Mesenchymal stem cell (in vitro differentiated cells and primary cell): Measurements from ENCODE around the gene MSANTD4.

ENCODE experiments used
- DNase-seq: peaks from one replicate; pipeline ENCODE4 v3.0.0-alpha.2; 2013
- H2AFZ ChIP-seq: one replicate; pipeline ENCODE4 v1.6.1; 2013; ENCODE audit warnings: low read depth, mild to moderate bottlenecking, control low read depth, inconsistent platforms, low read length, moderate library complexity
- H2AK5ac ChIP-seq: 2 replicates; pipeline ENCODE4 v1.6.1; 2013; ENCODE audit warnings: low read length, moderate library complexity, mild to moderate bottlenecking, inconsistent platforms; ENCODE audit not compliant: severe bottlenecking
- H2BK120ac ChIP-seq: one replicate; pipeline ENCODE4 v1.6.1; 2013; ENCODE audit warnings: low read depth, mild to moderate bottlenecking, inconsistent platforms, low read length, moderate library complexity
- H2BK12ac ChIP-seq, 2 experiments: one replicate each; pipeline ENCODE4 v1.6.1; 2013; ENCODE audit warnings: inconsistent platforms in 2 of 2, low read length in 2 of 2, mild to moderate bottlenecking in 2 of 2, moderate library complexity in 2 of 2, control low read depth in 1 of 2
- H2BK15ac ChIP-seq: one replicate; pipeline ENCODE4 v1.6.1; 2013; ENCODE audit warnings: mild to moderate bottlenecking, low read depth, inconsistent platforms; ENCODE audit not compliant: poor library complexity, severe bottlenecking
- H2BK5ac ChIP-seq: 2 replicates; pipeline ENCODE4 v1.6.1; 2013; ENCODE audit warnings: low read depth, mild to moderate bottlenecking, low read length, control low read depth, inconsistent platforms; ENCODE audit not compliant: poor library complexity, severe bottlenecking
- H3K14ac ChIP-seq, 2 experiments: one replicate each; pipeline ENCODE4 v1.6.1; 2013; ENCODE audit warnings: inconsistent platforms in 2 of 2, low read length in 2 of 2, control low read depth in 1 of 2, mild to moderate bottlenecking in 1 of 2, moderate library complexity in 1 of 2
- H3K18ac ChIP-seq, 2 experiments: one replicate each; pipeline ENCODE4 v1.6.1; 2013; ENCODE audit warnings: inconsistent platforms in 2 of 2, low read length in 2 of 2, control low read depth in 1 of 2, low read depth in 1 of 2, mild to moderate bottlenecking in 1 of 2
- H3K23ac ChIP-seq, 2 experiments: one replicate each; pipeline ENCODE4 v1.6.1; 2013; ENCODE audit warnings: inconsistent platforms in 2 of 2, low read length in 2 of 2, mild to moderate bottlenecking in 2 of 2, moderate library complexity in 2 of 2, control low read depth in 1 of 2
- H3K27ac ChIP-seq: 2 replicates; pipeline ENCODE4 v1.5.1; 2013; ENCODE audit warnings: mild to moderate bottlenecking, moderate library complexity, low read length, control low read depth, inconsistent platforms; ENCODE audit not compliant: poor library complexity, severe bottlenecking
- H3K27me3 ChIP-seq, 2 experiments: 2 replicates each; pipeline versions ENCODE4 v1.6.1 to v1.7.0; 2013; ENCODE audit warnings: low read length in 2 of 2, mild to moderate bottlenecking in 2 of 2, moderate library complexity in 2 of 2, control low read depth in 1 of 2, inconsistent platforms in 1 of 2; ENCODE audit not compliant: control insufficient read depth in 1 of 2, insufficient read depth in 1 of 2
- H3K36me3 ChIP-seq, 2 experiments: 2 replicates each; pipeline versions ENCODE4 v1.6.1 to v1.7.0; 2013; ENCODE audit warnings: low read length in 2 of 2, control low read depth in 1 of 2, inconsistent platforms in 1 of 2, low read depth in 1 of 2, mild to moderate bottlenecking in 1 of 2; ENCODE audit not compliant: insufficient read depth in 2 of 2, control insufficient read depth in 1 of 2
- H3K4ac ChIP-seq, 2 experiments: one replicate each; pipeline ENCODE4 v1.6.1; 2013; ENCODE audit warnings: inconsistent platforms in 2 of 2, low read length in 2 of 2, mild to moderate bottlenecking in 2 of 2, moderate library complexity in 2 of 2, control low read depth in 1 of 2, low read depth in 1 of 2
- H3K4me1 ChIP-seq: 2 replicates; pipeline ENCODE4 v1.6.1; 2013; ENCODE audit warnings: low read depth, low read length, control low read depth; ENCODE audit not compliant: control insufficient read depth, insufficient read depth
- H3K4me2 ChIP-seq: 2 replicates; pipeline ENCODE4 v1.6.1; 2013; ENCODE audit warnings: low read length, mild to moderate bottlenecking, inconsistent platforms; ENCODE audit not compliant: poor library complexity, severe bottlenecking
- H3K4me3 ChIP-seq, 2 experiments: 2 replicates each; pipeline versions ENCODE4 v1.5.1 to v1.7.0; 2013; ENCODE audit warnings: low read length in 2 of 2, mild to moderate bottlenecking in 2 of 2, control low read depth in 1 of 2, low read depth in 1 of 2; ENCODE audit not compliant: insufficient read depth in 1 of 2
- H3K79me1 ChIP-seq: replicated peaks from 2 replicates; pipeline ENCODE4 v1.6.1; 2013; ENCODE audit warnings: mild to moderate bottlenecking, control low read depth, low read length, inconsistent platforms; ENCODE audit not compliant: poor library complexity, severe bottlenecking
- H3K9ac ChIP-seq: 2 replicates; pipeline ENCODE4 v1.7.0; 2013; ENCODE audit warnings: mild to moderate bottlenecking, low read length, moderate library complexity
- H3K9me3 ChIP-seq: 2 replicates; pipeline ENCODE4 v1.7.0; 2013; ENCODE audit warnings: mild to moderate bottlenecking, low read length; ENCODE audit not compliant: control insufficient read depth
- H4K8ac ChIP-seq: one replicate; pipeline ENCODE4 v1.6.1; 2013; ENCODE audit warnings: inconsistent platforms, mild to moderate bottlenecking, low read length, moderate library complexity
- H4K91ac ChIP-seq: one replicate; pipeline ENCODE4 v1.6.1; 2013; ENCODE audit warnings: mild to moderate bottlenecking, low read length, inconsistent platforms
- WGBS: methylation state at CpG from one replicate; pipeline ENCODE4 v1.1.7; 2013; ENCODE audit warnings: mixed read lengths; 5-methylcytosine and 5-hydroxymethylcytosine counted together

The MSANTD4 gene

DNA sequence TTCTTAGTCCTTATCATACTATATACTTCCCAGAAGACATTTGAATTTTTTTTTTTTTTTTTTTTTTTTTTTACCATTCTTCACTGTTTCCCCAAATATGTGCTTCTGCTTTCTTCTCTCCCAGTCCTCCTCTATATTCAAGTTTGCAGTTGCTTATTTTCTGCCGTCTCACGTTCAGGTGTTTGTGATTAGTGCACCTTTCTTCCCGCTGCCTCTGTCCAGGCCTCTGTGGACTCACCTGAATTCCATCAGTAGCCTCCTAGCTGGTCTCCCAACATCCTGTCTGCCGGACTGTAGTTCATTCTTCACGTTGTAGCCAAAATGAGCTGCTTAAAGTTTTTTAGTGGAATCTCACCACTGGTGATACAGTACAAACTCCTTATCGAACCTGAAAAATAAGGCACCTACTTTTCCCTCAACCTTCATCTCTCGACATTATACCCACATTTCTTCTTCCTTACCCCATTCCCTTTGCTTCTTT is 795 bp upstream of the MSANTD4 start:
- Histone ChIP-seq H3K4me1 (no peaks in the 10 kb centered on the region), H3K4ac (peak overlapping the region in 1 of 2 experiments; percentile 22), H4K8ac (peak overlapping the region; percentile 99), H3K4me3 (peak overlapping the region; percentile 63 to 95), H4K91ac (no peak overlapping the region), H3K79me1 (peaks cover 7% of the 10 kb centered on the region), H3K14ac (no peak overlapping the region), H2BK120ac (no peak overlapping the region), H3K9me3 (no peaks in the 10 kb centered on the region), H3K23ac (no peak overlapping the region), H2BK12ac (no peak overlapping the region), H2BK5ac (no peak overlapping the region), H2AK5ac (peak overlapping the region; percentile 57), H2AFZ (peak overlapping the region; percentile 90), H3K27me3 (no peaks in the 10 kb centered on the region), H3K18ac (peak overlapping the region; percentile 17 to 71), H3K36me3 (peaks cover 0 to 4% of the 10 kb centered on the region in 2 experiments), H3K4me2 (peak overlapping the region; percentile 63), H3K27ac (peak overlapping the region; percentile 70), H3K9ac (peak overlapping the region; percentile 83), H2BK15ac (no peak overlapping the region)
- 91% methylated on average over 7 of the region's 7 CpGs for WGBS
- no peak for DNase-seq

GRCh38 chr11:106021181-106021966 is 666 bp downstream of the MSANTD4 start:
- Histone ChIP-seq H2BK15ac (no peak overlapping the region), H3K27ac (peak overlapping the region; percentile 38), H2BK12ac (peak overlapping the region in 1 of 2 experiments; percentile 37), H3K18ac (peak overlapping the region; percentile 77 to 100), H2BK120ac (peak overlapping the region; percentile 75), H4K8ac (peak overlapping the region; percentile 70), H3K4me3 (peak overlapping the region; percentile 94 to 95), H3K27me3 (no peaks in the 10 kb centered on the region), H3K14ac (peak overlapping the region in 1 of 2 experiments; percentile 61), H2BK5ac (peak overlapping the region; percentile 62), H3K4me1 (no peaks in the 10 kb centered on the region), H3K4ac (peak overlapping the region; percentile 87 to 91), H2AFZ (peak overlapping the region; percentile 94), H4K91ac (peak overlapping the region; percentile 91), H3K4me2 (peak overlapping the region; percentile 89), H3K9me3 (no peaks in the 10 kb centered on the region), H3K23ac (peak overlapping the region in 1 of 2 experiments; percentile 80), H2AK5ac (peak overlapping the region; percentile 75), H3K9ac (peak overlapping the region; percentile 94), H3K36me3 (peaks cover 0 to 6% of the 10 kb centered on the region in 2 experiments), H3K79me1 (peaks cover 9% of the 10 kb centered on the region)
- DNase-seq = peak; percentile 70
- 16% methylated on average over 17 of the region's 18 CpGs for WGBS

- Histone ChIP-seq H3K4me1 (no peaks in the 10 kb centered on the region), H3K79me1 (peaks cover 10% of the 10 kb centered on the region), H2BK120ac (no peak overlapping the region), H3K36me3 (peaks cover 0 to 6% of the 10 kb centered on the region in 2 experiments), H2AFZ (no peak overlapping the region), H3K4me2 (no peak overlapping the region), H2BK12ac (no peak overlapping the region), H2AK5ac (no peak overlapping the region), H3K9ac (no peak overlapping the region), H3K4ac (no peak overlapping the region), H2BK15ac (no peak overlapping the region), H3K27me3 (no peaks in the 10 kb centered on the region), H3K27ac (no peak overlapping the region), H2BK5ac (no peak overlapping the region), H3K18ac (no peak overlapping the region), H3K9me3 (no peaks in the 10 kb centered on the region), H4K91ac (no peak overlapping the region), H3K14ac (no peak overlapping the region), H3K23ac (no peak overlapping the region), H3K4me3 (no peak overlapping the region), H4K8ac (no peak overlapping the region)
- 93% methylated on average over 2 of the region's 2 CpGs for WGBS
- DNase-seq = no peak
Measured at GRCh38 chr11:106017093-106017492, 4.9 kb downstream of the MSANTD4 start.

GRCh38 chr11:106015066-106015465 is 7.0 kb downstream of the MSANTD4 start:
- no peak overlapping the region for H3K18ac ChIP-seq
- H3K23ac ChIP-seq = no peak overlapping the region
- no peak overlapping the region for H4K8ac ChIP-seq
- no peak overlapping the region for H2AK5ac ChIP-seq
- H3K27me3 ChIP-seq = no peaks in the 10 kb centered on the region
- no peaks in the 10 kb centered on the region for H3K4me1 ChIP-seq
- H2BK5ac ChIP-seq = no peak overlapping the region
- H3K14ac ChIP-seq = no peak overlapping the region
- DNase-seq = no peak
- peaks cover 15% of the 10 kb centered on the region for H3K79me1 ChIP-seq
- no CpG with 5 or more reads among the region's 2 CpGs for WGBS
- H2BK15ac ChIP-seq = no peak overlapping the region
- no peak overlapping the region for H3K4ac ChIP-seq
- no peak overlapping the region for H2AFZ ChIP-seq
- no peak overlapping the region for H3K27ac ChIP-seq
- no peak overlapping the region for H3K9ac ChIP-seq
- H3K9me3 ChIP-seq = no peaks in the 10 kb centered on the region
- H3K4me2 ChIP-seq = no peak overlapping the region
- no peak overlapping the region for H3K4me3 ChIP-seq
- H2BK12ac ChIP-seq = no peak overlapping the region
- no peak overlapping the region for H2BK120ac ChIP-seq
- H4K91ac ChIP-seq = no peak overlapping the region
- H3K36me3 ChIP-seq = peaks cover 0 to 20% of the 10 kb centered on the region in 2 experiments
